ENCODE data around the gene METTL1.
"Not testable (repeated sequence)": the region's sequence is repeated elsewhere in the genome, so short reads cannot be mapped to it uniquely, and the experiment has no call there.

Gene METTL1

GRCh38 chr12:57771873-57772428, at the start of gene METTL1:
Gene METTL1, minus strand, starts transcription at chr12:57772105. Its CDS starts 22 bp downstream, at chr12:57772083.
- DNase-seq (ENCODE audit: low read depth in 2 of 2): peak; percentile 66 to 69

DNA sequence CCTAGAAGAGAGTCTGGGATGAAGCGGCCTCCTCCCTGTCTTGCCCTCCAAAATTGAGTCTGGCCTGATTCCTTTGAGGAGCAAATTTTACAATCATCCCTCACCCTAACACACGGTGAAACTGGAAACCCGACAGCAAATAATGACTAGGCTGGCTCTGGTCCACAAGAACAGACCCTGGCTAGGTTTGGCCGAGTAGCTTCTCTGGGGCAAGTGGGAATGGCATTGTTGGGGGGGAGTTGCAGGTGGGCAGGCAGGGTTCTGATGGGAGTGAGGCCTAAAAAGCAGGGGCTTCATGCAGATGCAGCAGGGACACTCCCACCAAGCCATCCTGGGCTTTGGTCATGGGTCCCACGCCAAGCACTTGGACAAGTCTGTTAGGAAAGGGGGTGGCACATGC, 49.1 kb upstream of the METTL1 start:
- not testable (repeated sequence) for DNase-seq (ENCODE audit: low read depth in 2 of 2)

DNA sequence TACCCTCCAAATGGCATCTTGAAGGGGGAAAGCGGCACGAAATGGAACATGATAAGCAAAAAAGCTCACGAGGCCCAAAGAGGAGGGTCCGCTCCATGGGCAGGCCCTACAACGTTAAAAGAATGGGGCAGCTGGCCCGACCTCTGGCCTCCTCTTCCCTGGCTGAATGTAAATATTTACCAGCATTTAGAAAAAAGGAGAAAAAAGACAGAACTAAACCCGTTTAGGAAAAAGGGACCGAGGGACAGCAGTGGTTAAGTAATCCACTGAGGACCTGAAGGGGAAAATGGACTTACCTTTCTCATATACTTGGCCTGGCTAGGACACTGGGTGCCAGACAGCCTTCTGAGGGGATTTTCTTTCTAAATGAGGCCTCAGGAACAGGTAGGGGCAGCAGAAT, 48.2 kb upstream of the METTL1 start:
- not testable (repeated sequence) for DNase-seq (ENCODE audit: low read depth in 2 of 2)

DNA sequence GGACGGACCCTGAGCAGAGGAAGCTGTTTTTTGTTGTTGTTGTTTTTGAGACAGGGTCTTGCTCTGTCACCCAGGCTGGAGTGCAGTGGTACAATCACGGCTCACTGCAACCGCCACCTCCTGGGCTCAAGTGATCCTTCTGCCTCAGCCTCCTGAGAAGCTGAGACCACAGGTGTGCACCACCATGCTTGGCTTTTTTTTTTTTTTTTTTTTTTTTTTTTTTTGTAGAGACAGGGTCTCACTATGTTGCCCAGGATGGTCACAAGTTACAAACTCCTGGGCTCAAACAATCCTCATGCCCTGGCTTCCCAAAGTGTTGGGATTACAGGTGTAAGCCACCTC, 46.1 kb upstream of the METTL1 start:
- DNase-seq (ENCODE audit: low read depth in 2 of 2): not testable (repeated sequence)

DNA sequence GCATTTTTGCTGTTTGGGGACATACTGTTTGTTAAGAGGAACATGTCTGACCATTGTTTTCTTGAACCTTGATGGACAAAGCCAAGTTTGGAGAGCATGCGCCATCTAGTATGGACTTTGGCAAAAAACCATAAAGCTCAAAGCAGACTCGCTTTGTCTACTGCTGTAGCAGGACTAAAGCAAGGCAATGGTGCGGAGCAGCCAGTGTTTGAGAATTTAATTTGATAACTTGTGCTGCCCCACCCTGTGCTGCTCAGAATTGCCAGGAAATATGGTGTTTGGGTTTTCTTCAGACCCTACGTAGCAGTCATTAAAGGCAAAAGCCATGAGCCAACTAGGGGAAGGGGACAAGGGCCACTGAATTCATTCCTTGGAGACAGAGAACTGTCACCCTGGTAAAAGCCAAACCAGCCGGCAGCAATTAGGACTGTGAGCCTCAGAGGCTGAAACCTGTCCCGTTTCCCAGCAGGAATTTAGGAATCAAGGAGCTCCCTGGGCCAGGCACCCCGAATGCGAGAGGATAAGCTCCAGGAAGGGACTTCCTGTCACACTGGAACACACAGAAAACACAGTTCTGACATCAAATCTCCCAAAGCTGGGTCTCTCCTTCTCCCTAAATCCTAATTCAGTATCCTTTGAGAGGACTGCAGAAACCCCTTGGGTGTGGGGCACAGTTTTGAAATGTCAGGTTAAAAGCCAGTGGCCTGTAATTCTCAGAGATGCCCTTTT, 45.5 kb upstream of the METTL1 start:
- DNase-seq (ENCODE audit: low read depth in 2 of 2): no peak

- DNase-seq (ENCODE audit: low read depth in 2 of 2): no peak
Measured at GRCh38 chr12:57816855-57817151, 44.9 kb upstream of the METTL1 start.

GRCh38 chr12:57816001-57816854, 44.3 kb upstream of the METTL1 start:
- DNase-seq (ENCODE audit: low read depth in 2 of 2): no peak

DNA sequence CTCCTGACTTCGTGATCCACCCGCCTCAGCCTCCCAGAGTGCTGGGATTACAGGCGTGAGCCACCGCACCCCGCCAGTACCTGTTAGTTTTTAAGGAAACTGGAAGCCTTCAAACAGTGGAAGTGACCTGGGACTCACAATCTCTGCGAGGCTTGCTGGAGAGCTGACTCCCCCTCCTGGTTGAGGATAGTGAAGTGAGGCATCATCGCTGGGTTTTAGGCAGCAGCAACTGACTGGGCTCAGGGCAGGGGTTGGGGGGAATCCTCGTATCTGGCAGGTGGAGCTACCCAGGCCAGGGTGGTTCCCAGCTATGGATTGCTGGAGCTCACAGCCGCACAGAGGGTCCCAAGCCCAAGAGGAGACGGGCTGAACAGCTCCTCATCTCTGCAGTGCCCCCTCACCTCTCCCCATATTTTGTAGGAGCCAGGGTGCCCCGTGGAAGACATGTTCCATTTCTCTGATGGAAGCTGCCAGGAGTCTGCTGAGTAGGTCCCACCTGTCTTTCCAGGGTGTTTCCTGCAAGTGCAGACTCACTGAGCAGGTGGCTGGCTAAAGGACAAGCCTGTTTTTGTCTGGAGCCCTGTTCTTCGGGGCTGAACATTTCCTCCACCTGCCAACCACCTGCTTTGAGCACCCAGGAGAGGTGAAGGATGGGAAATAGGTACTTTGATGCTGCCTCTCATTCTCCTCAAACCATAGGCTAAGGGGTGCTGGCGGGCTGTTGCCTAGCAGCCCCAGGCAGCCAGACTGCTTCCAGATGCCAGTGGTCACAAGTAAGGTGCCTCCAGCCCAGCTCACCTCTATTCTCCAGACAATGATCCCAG, 43.5 kb upstream of the METTL1 start:
- DNase-seq (ENCODE audit: low read depth in 2 of 2): no peak

DNA sequence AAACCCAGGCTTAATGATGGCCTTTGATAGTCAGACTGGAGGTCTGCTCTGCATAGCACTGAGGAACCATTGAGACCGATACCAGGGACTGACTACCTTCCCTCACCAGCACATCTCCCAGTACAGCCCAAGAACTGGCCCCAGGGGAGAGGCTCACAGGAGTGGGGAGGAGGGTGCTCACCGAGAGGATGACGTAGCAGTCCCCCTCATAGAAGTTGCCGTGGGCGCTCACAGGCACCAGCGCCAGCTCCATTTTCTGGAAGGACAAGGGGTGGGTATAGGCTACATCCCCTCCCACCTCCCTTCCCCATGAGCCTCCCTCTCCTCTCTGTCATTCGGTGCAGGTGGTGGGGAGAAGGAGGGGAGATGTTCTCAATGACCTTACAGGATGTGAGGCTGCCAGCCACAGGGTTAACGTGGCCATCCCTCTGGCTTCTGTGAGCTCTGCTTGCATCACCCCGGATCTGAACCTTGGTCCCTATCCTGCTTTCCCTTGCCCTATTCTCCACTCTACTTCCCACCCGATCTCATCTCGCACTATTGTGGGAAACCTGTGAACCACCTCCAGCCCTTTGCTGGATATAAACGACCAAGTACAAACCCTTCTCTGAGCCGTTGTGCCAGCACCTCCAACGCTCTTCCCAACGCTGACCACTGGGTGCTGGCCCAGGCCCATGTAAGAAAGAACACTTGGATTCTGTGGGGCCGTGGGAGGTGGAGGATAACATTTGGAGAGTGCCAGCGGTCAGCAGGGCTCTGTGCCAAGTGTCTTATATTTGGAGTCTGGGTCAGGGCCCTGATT, 42.3 kb upstream of the METTL1 start:
- no peak for DNase-seq (ENCODE audit: low read depth in 2 of 2)

DNA sequence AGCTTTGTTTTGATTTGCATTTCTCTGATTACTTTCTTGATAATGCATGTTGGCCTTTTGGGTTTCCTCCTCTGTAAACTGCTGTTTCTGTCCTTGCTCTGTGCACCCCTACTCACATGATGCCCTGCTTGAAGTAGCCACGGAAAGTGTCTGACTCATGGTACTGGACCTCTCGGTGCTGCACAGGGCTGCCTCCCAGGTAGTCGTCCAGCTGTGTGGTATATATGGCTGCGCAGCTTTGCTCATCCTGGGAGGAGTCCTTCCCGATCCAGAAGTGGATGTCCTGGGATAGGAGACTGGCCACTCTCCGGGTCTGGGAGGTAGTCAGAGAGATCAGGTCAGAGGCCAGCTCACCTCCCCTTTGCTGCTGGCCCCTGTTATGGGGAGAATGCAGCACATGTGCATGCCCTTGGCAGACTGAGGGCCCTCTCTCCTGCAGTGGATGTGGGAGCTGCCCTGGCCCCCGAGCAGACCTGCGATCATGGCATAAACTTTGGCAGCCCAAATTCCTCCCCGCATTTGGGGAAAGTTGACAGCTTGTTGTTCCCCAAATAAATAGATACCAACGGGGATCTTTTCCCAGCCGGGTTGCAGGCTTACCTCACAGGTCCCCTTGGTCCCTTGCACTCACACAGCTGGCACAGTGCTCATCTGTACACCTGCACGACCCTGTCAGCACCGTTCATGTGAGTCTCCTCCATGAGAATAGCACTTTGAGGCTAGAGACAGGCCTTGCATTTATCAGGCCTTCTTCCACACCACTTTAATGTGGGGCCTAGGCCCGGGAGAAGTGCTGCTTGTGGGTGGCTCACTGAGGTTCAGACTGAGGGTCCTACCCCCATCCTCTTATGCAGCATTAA, 41.4 kb upstream of the METTL1 start:
- no peak for DNase-seq (ENCODE audit: low read depth in 2 of 2)

DNA sequence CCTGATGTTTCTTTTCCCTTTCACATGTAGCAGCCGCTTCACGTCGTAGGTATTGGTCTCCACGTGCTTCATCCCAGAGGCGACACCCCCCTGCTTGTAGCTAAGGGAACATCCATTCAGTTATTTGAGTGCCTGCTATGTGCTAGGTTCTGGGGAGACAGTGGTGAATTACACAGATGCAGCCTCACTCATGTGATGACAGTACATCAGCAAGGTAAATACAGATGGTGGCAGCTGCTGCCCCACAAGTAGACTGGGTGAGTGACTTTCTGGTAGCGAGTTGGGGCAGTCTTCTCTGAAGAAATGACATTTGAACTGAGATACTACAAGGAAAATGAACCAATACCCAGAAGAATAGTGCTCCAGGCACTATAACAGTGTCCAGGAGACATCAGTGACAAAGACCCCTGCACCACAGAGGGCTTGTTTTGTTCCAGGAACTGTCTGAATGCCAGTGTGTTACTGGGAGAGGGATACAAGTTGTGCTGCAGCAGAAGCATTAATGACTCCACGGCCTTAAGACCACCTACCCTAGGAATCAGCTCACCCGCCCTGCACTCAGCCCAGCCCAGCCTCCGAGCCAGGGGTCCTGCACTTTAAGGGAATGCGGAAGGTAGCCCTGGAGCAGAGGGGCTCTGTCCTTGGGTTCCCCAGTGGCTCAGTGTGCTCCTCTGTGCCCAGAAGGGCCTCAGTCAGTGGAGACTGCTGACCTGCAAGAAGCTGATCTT, 39.3 kb upstream of the METTL1 start:
- no peak for DNase-seq (ENCODE audit: low read depth in 2 of 2)

DNA sequence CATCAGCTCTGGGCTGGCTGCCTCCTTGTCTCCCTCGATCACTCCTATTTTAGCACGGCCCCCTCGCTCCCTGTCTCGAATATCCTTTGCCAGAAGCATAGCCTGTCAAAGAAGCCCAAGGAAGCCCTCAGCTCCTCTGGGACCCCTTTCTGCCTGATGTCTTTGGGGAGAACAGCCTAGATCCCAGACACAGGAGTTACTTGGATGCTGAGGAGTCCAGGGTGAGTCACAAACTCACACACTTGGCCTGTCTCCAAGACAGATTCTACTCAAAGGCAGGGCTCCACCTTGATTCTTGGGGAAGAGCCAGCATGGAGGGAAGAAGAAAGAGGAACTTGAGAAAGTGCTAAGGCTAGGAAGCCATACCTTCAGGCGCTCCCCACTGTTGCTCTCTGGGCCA, 38.5 kb upstream of the METTL1 start:
- DNase-seq (ENCODE audit: low read depth in 2 of 2): no peak

DNA sequence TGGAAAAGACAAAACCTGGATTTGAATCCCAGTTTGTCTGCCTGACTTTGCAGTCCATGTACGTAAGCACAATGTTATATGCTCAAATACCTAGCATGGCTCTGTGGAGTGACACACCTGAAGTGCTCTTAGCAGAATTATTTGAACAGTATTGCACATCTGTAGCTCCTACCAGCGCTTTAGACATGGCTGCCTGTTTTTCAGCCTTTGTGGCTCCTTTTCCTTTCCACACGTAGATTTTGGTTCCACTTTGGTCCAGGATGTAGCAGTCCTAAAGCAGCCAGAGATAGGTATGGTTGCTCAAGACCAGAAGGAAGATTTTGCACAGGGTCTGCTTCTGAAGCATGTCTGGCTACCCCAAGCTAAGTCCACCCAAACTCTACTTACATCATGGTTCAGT, 37.5 kb upstream of the METTL1 start:
- no peak for DNase-seq (ENCODE audit: low read depth in 2 of 2)

DNA sequence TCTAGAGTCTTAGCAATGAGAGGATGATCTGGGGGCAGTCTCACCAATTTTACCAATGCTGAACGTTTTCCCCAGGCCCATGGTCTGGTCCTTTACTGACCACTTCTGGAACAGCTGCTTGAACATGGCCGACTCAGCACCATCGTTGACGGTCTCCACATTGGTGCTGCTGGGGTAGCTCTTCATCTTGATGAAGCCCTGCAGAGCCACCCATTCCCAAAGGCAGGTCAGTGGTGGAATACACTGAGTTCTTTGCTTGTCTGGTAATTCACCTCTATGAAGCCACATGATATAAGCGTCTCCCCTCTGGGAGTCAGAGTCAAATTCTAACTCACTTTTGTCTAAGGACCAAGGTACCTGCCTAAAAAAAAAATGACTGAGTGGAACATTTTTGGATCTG, 36.4 kb upstream of the METTL1 start:
- DNase-seq (ENCODE audit: low read depth in 2 of 2): no peak

DNA sequence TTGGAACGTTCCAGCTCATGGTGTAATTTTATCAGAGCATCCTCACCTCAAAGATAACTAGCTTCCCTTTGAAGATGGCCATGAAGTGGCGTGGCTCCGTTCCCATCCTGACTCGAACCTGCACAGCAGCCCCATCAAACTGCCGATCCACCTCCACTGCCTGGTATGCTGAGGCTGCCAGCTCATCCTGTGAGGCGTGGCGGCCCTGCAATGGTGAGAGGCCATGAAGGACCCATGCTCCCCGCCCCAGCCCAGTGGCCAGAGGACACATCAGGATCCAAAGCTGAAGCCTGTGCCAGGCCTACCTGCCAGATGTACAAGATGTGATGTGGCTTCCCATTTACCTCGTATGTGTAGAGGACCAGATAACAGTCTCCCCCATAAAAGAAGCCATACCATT, 35.4 kb upstream of the METTL1 start:
- no peak for DNase-seq (ENCODE audit: low read depth in 2 of 2)

DNA sequence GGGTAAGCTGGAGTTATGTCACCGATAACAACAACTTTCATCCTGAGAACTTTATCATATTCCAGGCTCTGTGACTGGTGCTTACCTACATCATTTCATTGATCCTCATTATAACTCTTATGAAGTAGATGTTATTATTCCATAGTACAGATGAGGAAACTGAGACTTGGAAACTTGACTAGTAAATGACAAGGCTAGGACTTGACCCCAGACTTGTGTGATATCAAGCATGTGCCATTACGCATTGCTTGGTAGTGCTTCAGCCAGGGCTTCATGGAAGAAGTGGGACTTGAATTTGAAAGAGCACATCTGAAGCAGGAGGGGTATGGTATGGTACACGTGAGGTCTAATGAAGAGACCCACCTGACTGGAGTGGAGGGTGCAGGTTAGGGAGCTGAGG, 34.8 kb upstream of the METTL1 start:
- no peak for DNase-seq (ENCODE audit: low read depth in 2 of 2)

DNA sequence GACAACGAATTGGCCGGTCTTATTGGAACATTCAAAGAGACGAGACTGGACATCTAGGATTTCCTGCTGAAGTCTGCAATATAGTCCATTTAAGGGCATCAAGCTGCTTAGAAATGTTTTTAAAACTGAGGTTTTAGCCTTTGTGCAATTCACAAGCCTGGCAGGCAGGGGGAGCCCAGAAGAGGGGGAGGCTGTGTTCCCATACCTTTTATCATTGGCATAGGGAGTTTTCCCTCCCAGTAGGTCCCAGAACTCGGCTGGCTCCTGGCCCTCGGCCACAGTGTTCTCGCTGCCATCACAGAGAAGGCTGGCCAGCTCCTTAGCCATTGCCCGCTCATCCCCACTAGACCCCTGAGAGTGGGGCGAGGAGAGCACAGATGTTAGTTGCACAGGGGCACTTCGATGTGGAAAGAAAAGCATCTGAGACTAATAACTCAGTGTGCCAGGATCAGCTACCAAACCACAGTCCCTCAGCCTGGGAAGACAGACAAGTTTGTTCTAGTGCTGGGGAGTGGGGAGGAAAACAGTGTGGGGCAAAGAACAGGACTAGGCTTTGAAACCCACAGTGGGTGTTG, 31.5 kb upstream of the METTL1 start:
- DNase-seq (ENCODE audit: low read depth in 2 of 2): no peak

DNA sequence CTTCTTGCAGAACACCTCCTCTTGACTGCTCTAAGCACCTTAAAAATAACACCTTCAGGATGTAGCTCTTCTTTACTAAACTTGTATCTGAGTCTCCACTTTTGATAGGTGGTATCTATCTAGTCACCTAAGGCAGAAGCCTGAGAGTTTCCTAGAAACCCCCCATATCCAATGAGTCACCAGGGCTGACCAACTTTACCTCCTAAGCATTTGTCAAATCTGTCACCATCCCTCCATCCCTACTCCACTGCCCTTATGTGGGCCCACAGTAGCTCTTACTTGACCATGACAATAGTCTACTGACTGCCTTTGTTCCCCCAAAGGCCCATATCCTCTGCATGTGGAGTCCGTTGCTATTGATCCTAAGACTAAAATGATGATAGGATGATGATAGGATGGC, 30.7 kb upstream of the METTL1 start:
- no peak for DNase-seq (ENCODE audit: low read depth in 2 of 2)

GRCh38 chr12:57800965-57801364, 29.1 kb upstream of the METTL1 start:
- DNase-seq (ENCODE audit: low read depth in 2 of 2): no peak

Data from stimulated activated CD8-positive, alpha-beta memory T cell treated with anti-CD3 and anti-CD28 coated beads, Interleukin-7, amount 100 ng/mL, for 1 hour (primary cell).